ENCODE data around the gene USP49.

Gene USP49

DNA sequence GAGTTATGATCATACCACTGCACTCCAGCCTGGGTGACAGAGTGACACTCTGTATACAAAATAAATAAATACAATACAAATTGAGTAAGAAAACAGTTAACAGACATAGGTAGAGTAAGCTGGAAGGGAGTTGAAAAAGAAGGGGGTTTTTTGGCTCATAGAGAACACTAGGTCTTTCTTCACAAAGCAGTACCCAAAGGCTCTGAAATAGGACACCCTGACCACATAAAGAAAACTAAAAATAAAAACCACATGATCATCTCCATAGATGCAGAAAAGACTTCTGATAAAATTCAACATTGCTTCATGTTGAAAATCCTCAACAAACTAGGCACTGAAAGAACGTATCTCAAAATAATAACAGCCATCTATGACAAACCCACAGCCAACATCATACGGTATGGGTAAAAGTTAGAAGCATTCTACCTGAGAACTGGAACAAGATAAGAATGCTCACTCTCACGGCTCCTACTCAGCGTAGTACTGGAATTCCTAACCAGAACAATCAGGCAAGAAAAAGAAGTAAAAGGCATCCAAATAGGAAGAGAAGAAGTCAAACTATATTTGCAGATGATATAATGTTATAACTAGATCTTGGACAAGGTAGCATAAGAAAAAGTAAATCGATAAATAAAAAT is 59.0 kb downstream of the USP49 start:
- no peak for DNase-seq (ENCODE audit: extremely low read depth, insufficient read length)
- TF ChIP-seq CTCF (IDR thresholded peaks at IDR 0.05; ENCODE audit: insufficient read depth, low read length, poor library complexity, severe bottlenecking): no peak
- H3K36me3 ChIP-seq (ENCODE audit: control insufficient read depth, insufficient read depth, low read length): no peaks in the 10 kb centered on the region
- no peak overlapping the region for H3K4me3 ChIP-seq (replicated peaks; ENCODE audit: low read depth, low read length)
- H3K27me3 ChIP-seq (replicated peaks; ENCODE audit: control insufficient read depth, insufficient read depth, low read length): no peaks in the 10 kb centered on the region

DNA sequence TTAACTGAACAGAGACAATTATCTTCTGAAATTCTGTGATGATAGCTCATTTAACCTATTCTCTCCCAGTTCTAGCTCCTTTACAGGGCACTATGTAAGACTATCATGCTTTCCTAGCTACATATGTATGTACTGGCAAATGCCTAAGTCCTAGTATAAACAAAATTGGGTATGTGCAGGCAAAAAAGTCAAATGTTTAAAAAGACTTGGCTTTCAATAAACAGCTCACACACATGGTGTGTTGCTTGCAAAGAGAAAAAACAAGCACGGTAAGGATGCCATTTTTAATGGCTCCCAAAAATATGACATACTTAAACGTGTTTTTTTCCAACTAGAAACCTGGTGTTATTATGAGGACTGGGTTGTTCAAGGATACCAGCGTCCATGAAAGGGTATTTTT is 62.9 kb downstream of the USP49 start:
- no peak for TF ChIP-seq CTCF (IDR thresholded peaks at IDR 0.05; ENCODE audit: insufficient read depth, low read length, poor library complexity, severe bottlenecking)
- no peaks in the 10 kb centered on the region for H3K36me3 ChIP-seq (ENCODE audit: control insufficient read depth, insufficient read depth, low read length)
- DNase-seq (ENCODE audit: extremely low read depth, insufficient read length): no peak

GRCh38 chr6:41826343-41827022 is 68.7 kb downstream of the USP49 start:
- Histone ChIP-seq H3K27me3 (replicated peaks; ENCODE audit: control insufficient read depth, insufficient read depth, low read length) (no peaks in the 10 kb centered on the region), H3K4me3 (replicated peaks; ENCODE audit: low read depth, low read length) (no peak overlapping the region), H3K36me3 (ENCODE audit: control insufficient read depth, insufficient read depth, low read length) (no peaks in the 10 kb centered on the region)
- no peak for TF ChIP-seq CTCF (IDR thresholded peaks at IDR 0.05; ENCODE audit: insufficient read depth, low read length, poor library complexity, severe bottlenecking)
- DNase-seq (ENCODE audit: extremely low read depth, insufficient read length): no peak

More for the DNA sequence above, 62.9 kb downstream of the USP49 start:
- Histone ChIP-seq H3K4me3 (replicated peaks; ENCODE audit: low read depth, low read length) (no peak overlapping the region), H3K27me3 (replicated peaks; ENCODE audit: control insufficient read depth, insufficient read depth, low read length) (no peaks in the 10 kb centered on the region)

DNA sequence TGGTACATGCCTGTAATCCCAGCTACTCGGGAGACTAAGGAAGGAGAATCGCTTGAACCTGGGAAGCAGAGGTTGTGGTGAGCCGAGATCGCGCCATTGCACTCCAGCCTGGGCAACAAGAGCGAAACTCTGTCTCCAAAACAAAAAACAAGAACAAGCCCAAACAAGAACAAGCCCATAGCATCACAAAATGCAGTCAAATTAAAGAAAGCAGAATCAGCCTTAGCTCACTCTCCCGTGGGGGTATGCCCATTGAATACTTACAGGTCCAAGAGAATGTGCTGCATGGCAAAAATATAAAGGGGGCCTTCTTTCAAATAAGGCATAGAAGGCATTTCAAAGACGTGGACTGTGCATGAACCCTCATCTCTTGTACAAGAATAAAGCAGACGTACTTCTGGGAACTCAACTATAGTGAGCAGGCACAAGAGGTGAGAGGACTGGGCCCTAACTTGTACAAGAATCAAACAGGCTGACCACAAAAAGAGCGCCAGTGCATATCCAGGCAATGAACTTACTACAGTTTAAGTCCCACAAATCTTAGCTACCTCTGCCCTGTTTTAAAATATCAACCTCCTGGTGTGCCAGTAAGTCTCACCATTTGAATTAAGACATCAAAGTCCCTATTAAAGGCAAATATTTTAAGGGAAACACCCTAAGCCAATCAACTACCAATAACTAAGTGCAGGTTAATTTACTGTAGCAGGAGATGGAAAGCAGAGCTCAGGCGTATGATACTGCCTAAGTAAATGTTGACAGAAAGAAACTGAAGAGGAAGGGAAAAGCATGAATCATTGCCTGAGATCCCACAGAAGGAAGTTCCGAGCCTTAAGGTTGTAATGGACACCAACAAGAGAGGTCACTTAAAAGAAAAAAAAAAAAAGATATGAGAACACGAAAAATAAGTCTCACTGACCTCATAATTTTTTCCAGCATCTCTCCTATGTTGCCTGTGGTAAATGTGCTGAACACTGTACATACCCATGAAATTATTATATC is 70.3 kb downstream of the USP49 start:
- no peak for TF ChIP-seq CTCF (IDR thresholded peaks at IDR 0.05; ENCODE audit: insufficient read depth, low read length, poor library complexity, severe bottlenecking)
- H3K27me3 ChIP-seq (replicated peaks; ENCODE audit: control insufficient read depth, insufficient read depth, low read length): no peaks in the 10 kb centered on the region
- H3K4me3 ChIP-seq (replicated peaks; ENCODE audit: low read depth, low read length): no peak overlapping the region
- no peak for DNase-seq (ENCODE audit: extremely low read depth, insufficient read length)
- no peaks in the 10 kb centered on the region for H3K36me3 ChIP-seq (ENCODE audit: control insufficient read depth, insufficient read depth, low read length)

GRCh38 chr6:41823178-41823577 is 72.0 kb downstream of the USP49 start:
- Histone ChIP-seq H3K36me3 (ENCODE audit: control insufficient read depth, insufficient read depth, low read length) (no peaks in the 10 kb centered on the region), H3K4me3 (replicated peaks; ENCODE audit: low read depth, low read length) (no peak overlapping the region), H3K27me3 (replicated peaks; ENCODE audit: control insufficient read depth, insufficient read depth, low read length) (no peaks in the 10 kb centered on the region)
- no peak for TF ChIP-seq CTCF (IDR thresholded peaks at IDR 0.05; ENCODE audit: insufficient read depth, low read length, poor library complexity, severe bottlenecking)
- no peak for DNase-seq (ENCODE audit: extremely low read depth, insufficient read length)
